Common myeloid progenitor, CD34-positive (primary cell): ENCODE results near the gene VPS39.

Experiments
- CTCF ChIA-PET: fragments of 350-600 bp; sonication (Branson Sonifier 250); formaldehyde crosslinking; loops from one replicate; lab custom pipeline; 2021; ENCODE audit warnings: antibody characterized with exemption; lab: Charles Lee
- POLR2A ChIA-PET: fragments of 350-600 bp; sonication (Branson Sonifier 250); formaldehyde crosslinking; loops from one replicate; lab custom pipeline; 2021; ENCODE audit warnings: antibody characterized with exemption; lab: Charles Lee
- DNase-seq, 3 donors: peaks; one replicate each; pipeline versions ENCODE4 v3.0.0 to v3.0.0-alpha.2; 2013
- H3K27ac ChIP-seq, 2 experiments: 1 replicate in 1 of 2; 2 replicates in 1 of 2; pipeline ENCODE4 v1.7.0; 2013; ENCODE audit warnings: inconsistent platforms in 2 of 2, low read length in 2 of 2, mild to moderate bottlenecking in 2 of 2, low read depth in 1 of 2, moderate library complexity in 1 of 2; ENCODE audit not compliant: severe bottlenecking in 2 of 2, insufficient read depth in 1 of 2, poor library complexity in 1 of 2
- H3K27me3 ChIP-seq, 5 experiments: replicated peaks in 2 of 5; 1 replicate in 3 of 5; 2 replicates in 2 of 5; pipeline versions ENCODE4 v1.6.1 to v1.7.0; 2013; ENCODE audit warnings: low read length in 4 of 5, mild to moderate bottlenecking in 2 of 5, moderate library complexity in 2 of 5, inconsistent platforms in 1 of 5; ENCODE audit not compliant: insufficient read depth in 5 of 5, control insufficient read depth in 4 of 5
- H3K36me3 ChIP-seq, 4 experiments: 1 replicate in 2 of 4; 2 replicates in 2 of 4; pipeline versions ENCODE4 v1.6.1 to v1.7.0; 2013; ENCODE audit warnings: low read length in 3 of 4, control low read depth in 1 of 4, mild to moderate bottlenecking in 1 of 4; ENCODE audit not compliant: control insufficient read depth in 4 of 4, insufficient read depth in 4 of 4
- H3K4me1 ChIP-seq, 4 experiments: 1 replicate in 3 of 4; 2 replicates in 1 of 4; pipeline versions ENCODE4 v1.6.1 to v1.7.1; 2013; ENCODE audit warnings: low read length in 3 of 4, mild to moderate bottlenecking in 3 of 4, control low read depth in 1 of 4, inconsistent platforms in 1 of 4, moderate library complexity in 1 of 4; ENCODE audit not compliant: control insufficient read depth in 4 of 4, insufficient read depth in 4 of 4; ENCODE audit errors: control extremely low read depth in 1 of 4
- H3K4me3 ChIP-seq, 7 experiments: 1 replicate in 4 of 7; 2 replicates in 3 of 7; pipeline versions ENCODE4 v1.5.1 to v1.7.0; 2013; ENCODE audit warnings: mild to moderate bottlenecking in 7 of 7, low read length in 6 of 7, moderate library complexity in 6 of 7, inconsistent platforms in 2 of 7, low read depth in 2 of 7, control low read depth in 1 of 7; ENCODE audit not compliant: insufficient read depth in 4 of 7, control insufficient read depth in 1 of 7; ENCODE audit errors: extremely low read depth in 1 of 7
- H3K9me3 ChIP-seq, 5 experiments: 1 replicate in 4 of 5; 2 replicates in 1 of 5; pipeline versions ENCODE4 v1.6.1 to v1.7.1; 2013; ENCODE audit warnings: low read length in 4 of 5, mild to moderate bottlenecking in 2 of 5, inconsistent platforms in 1 of 5, low read depth in 1 of 5, moderate library complexity in 1 of 5; ENCODE audit not compliant: control insufficient read depth in 4 of 5, insufficient read depth in 2 of 5; ENCODE audit errors: control extremely low read depth in 1 of 5
- WGBS: methylation state at CpG from one replicate; pipeline ENCODE4 v1.1.5; 2013; ENCODE audit not compliant: insufficient coverage; 5-methylcytosine and 5-hydroxymethylcytosine counted together

Gene VPS39

DNA sequence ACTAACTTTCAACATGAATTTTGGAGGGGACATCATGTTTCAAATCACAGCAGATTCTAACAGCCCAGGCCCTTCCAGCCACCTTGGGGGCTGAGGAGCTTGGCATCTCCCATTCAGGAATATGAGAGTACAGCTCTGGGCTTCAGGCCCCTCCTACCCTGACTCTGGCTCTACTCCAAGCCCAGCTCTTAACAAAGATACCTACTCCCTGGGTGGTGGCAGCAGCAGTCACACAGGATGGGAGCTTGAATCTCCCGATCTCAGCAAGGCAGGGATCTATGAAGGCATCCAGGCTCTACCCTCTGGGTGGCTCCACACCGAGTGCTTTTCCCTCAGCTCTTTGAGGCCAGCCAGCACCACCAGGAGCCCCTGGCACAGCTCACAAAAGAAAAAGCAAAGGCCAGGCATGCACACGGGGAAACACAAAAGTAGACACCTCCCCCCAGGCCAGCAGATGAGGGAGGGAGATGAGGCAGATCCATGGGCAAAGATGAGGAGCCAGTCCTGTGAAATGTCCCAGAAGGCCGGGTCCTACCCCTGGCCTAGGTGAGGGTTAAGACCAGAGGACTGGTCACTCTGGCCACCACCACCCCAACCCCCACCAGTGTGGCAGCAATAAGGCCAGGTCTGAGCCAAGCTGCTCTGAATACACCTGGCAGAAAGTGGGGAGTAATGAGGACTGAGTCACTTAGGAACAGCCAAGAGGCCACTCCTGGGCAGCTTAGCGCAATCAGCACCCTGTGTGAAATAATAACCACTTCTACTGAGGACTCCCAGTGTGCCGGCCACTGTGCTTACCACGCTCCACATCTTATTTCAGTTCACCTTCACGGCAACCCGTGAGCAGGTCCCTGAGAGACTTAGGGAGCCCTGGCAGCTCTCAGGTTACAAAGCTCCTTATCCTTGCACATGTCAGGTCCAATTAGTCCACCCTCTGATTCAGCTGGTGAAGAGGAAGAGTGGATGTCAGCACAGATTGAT is 76.0 kb downstream of the VPS39 start:
- no peaks in the 10 kb centered on the region for H3K9me3 ChIP-seq
- DNase-seq: no peak
- no peaks in the 10 kb centered on the region for H3K4me1 ChIP-seq
- CTCF ChIA-PET: interaction anchor here (0.6 to 17.8 kb wide), 13 partner anchors 15 to 144 kb away, joined by 3 to 303 read pairs (median 4); no protein-coding TSS in a partner anchor
- H3K27me3 ChIP-seq: no peaks in the 10 kb centered on the region
- H3K4me3 ChIP-seq: no peak overlapping the region
- 92% methylated on average over 8 of the region's 9 CpGs for WGBS
- POLR2A ChIA-PET: no interaction called here
- no peaks in the 10 kb centered on the region for H3K36me3 ChIP-seq
- no peak overlapping the region for H3K27ac ChIP-seq

DNA sequence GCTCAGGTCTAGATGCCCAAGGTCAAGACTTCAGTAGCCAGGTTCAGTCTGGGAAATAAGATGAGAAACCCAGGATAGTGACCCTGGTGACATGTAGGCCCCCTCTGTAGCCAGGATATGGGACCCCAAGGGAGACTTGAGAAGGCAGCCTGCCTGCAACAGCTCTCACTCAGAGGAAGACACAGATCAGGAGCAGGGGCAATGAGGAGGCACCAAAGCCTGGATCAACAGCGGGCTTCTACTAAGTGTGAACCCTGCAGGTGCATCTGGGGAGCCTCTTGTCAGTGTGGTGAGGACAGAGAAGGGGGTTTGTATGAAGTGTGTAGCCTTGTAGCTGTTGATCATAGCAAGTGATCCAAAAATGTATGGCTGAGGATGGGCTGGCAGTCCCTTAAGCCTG is 77.1 kb downstream of the VPS39 start:
- WGBS: 100% methylated on average over 1 of the region's 1 CpG
- CTCF ChIA-PET: interaction anchor here (0.7 to 17.8 kb wide), 11 partner anchors 8 to 153 kb away, joined by 3 to 303 read pairs (median 6); no protein-coding TSS in a partner anchor
- Histone ChIP-seq H3K36me3 (no peaks in the 10 kb centered on the region), H3K9me3 (no peaks in the 10 kb centered on the region), H3K4me3 (no peak overlapping the region), H3K27me3 (no peaks in the 10 kb centered on the region), H3K27ac (no peak overlapping the region), H3K4me1 (no peaks in the 10 kb centered on the region)
- DNase-seq: no peak
- POLR2A ChIA-PET: no interaction called here

DNA sequence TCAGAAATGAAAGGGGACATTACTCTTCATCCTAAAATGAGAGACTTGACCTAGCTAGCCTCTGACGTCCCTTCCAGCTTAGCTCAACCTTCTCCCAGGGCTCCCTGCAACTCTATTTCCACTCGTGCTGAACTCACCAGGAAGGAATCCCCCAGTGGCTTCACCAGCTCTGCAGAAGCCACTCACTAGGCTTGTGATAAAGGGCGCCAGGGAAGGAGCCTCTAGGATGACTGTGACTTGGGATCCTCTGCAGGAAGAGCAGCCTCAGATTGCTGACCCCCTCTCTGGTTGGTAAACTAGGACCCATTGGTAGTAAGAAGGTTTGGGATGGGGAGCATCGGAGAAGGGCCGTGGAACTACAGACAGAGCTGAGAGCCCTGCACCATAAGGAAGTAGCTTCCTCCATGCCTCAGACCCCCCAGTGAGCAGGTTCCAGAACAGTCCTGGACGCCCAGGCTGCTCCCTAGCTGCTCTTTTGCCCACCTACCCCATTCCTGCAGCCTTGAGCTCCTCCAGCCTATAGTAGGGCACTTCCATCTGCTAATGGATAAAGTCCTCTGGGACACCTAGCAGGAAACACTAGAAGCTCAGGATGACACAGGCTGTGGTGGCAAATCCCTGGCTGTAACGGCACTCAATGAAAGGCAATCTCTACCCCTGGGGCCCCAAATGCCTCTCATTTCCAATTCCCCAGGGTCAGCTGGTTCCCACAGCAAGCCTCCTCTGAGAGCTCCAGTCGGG is 77.7 kb downstream of the VPS39 start:
- DNase-seq: no peak

DNA sequence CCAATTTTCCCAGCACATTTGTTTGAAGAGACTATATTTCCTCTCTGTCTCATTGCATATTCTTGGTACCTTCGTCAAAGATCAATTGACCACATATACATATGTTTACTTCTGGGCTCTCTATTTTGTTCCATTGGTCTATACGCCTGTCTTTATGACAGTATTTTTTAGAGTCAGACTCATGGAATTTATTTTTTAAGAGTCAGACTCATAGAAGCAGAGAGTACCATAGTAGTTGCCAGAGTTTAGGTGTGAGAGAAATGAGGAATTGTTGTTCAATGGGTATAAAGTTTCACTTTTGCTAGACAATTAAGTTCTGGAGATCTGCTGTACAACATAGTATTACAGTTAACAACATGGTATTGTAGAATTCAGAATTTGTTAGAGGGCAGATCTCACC is 78.7 kb downstream of the VPS39 start:
- no peak for DNase-seq
- Histone ChIP-seq H3K27me3 (no peaks in the 10 kb centered on the region), H3K9me3 (no peaks in the 10 kb centered on the region), H3K4me1 (no peaks in the 10 kb centered on the region), H3K36me3 (no peaks in the 10 kb centered on the region), H3K27ac (no peak overlapping the region), H3K4me3 (no peak overlapping the region)
- ChIA-PET POLR2A (no interaction called here), CTCF (interaction anchor here (0.9 to 17.8 kb wide), 7 partner anchors 10 to 72 kb away, joined by 3 to 303 read pairs (median 7); no protein-coding TSS in a partner anchor)
- WGBS: 100% methylated on average over 1 of the region's 2 CpGs

More for the DNA sequence above, 77.7 kb downstream of the VPS39 start:
- H3K4me3 ChIP-seq: no peak overlapping the region
- H3K4me1 ChIP-seq: no peaks in the 10 kb centered on the region
- H3K27ac ChIP-seq: no peak overlapping the region
- H3K36me3 ChIP-seq: no peaks in the 10 kb centered on the region
- ChIA-PET CTCF (interaction anchor here (0.7 to 17.8 kb wide), 14 partner anchors 9 to 152 kb away, joined by 3 to 303 read pairs (median 4); no protein-coding TSS in a partner anchor), POLR2A (interaction anchor here (0.5 kb wide), 1 partner anchor 13 kb away, joined by 3 read pairs; no protein-coding TSS in a partner anchor)
- 84% methylated on average over 5 of the region's 8 CpGs for WGBS
- H3K27me3 ChIP-seq: no peaks in the 10 kb centered on the region
- H3K9me3 ChIP-seq: no peaks in the 10 kb centered on the region

DNA sequence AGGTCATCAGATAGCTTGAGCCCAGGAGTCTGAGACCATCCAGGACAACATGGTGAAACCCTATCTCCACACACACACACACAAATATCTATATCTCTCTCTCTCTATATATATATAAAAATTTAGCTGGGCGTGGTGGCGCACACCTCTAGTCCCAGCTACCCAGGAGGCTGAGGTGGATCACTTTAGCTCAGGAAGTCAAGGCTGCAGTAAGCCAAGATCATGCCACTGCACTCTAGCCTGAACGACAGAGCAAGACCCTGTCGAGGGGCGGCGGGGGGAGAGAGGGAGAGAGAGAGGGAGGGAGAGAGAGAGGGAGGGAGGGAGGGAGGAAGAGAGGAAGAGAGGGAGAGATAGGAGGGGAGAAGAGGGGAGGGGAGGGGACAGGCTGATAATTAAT is 79.6 kb downstream of the VPS39 start:
- no peak overlapping the region for H3K4me3 ChIP-seq
- H3K4me1 ChIP-seq: peaks cover 0 to under 1% (median 0%) of the 10 kb centered on the region in 4 experiments
- CTCF ChIA-PET: interaction anchor here (1.9 kb wide), 1 partner anchor 9 kb away, joined by 5 read pairs; no protein-coding TSS in a partner anchor
- H3K27me3 ChIP-seq: no peaks in the 10 kb centered on the region
- no peak for DNase-seq
- H3K9me3 ChIP-seq: no peaks in the 10 kb centered on the region
- WGBS: 80% methylated on average over 3 of the region's 6 CpGs
- H3K36me3 ChIP-seq: no peaks in the 10 kb centered on the region
- POLR2A ChIA-PET: interaction anchor here (0.7 kb wide), 1 partner anchor 57 kb away, joined by 3 read pairs; no protein-coding TSS in a partner anchor
- H3K27ac ChIP-seq: no peak overlapping the region

DNA sequence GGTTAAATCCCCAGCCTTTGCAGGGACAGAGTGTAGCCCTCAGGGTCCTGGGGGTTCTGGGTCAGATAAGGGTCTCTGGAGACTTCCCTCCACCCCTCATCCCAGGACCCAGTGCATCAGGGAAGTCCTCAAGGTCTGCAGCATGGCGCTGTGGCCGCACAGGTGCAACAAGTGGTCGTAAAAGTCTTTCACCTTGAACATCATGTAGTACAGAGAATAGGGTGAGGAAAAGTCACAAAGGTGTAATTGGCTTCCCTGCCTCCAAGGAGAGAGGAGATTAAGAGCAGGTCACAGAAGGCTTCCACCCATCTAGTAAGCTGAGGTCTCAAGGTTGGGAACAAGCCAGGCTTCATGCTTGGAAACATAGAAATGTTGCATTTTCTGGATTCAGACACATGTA is 84.6 kb downstream of the VPS39 start:
- Histone ChIP-seq H3K4me1 (peaks cover 0 to 28% (median 3%) of the 10 kb centered on the region in 4 experiments), H3K27ac (no peak overlapping the region), H3K9me3 (peaks cover 0 to 5% (median 0%) of the 10 kb centered on the region in 5 experiments), H3K27me3 (no peaks in the 10 kb centered on the region), H3K36me3 (no peaks in the 10 kb centered on the region), H3K4me3 (no peak overlapping the region)
- CTCF ChIA-PET: no interaction called here
- no peak for DNase-seq
- POLR2A ChIA-PET: no interaction called here
- WGBS: 80% methylated on average over 3 of the region's 3 CpGs
